ENCODE measurements around the gene IARS1.

GRCh38 chr9:92295240-92295790 is 1.8 kb upstream of the IARS1 start:
- TF ChIP-seq EGR1 (IDR thresholded peaks at IDR 0.05) (no peak), RAD21 (IDR thresholded peaks at IDR 0.05; ENCODE audit: low read depth) (no peak), EP300 (IDR thresholded peaks at IDR 0.05; ENCODE audit: borderline replicate concordance) (no peak), CEBPB (IDR thresholded peaks at IDR 0.05) (no peak), FOXM1 (IDR thresholded peaks at IDR 0.05; ENCODE audit: borderline replicate concordance, low read depth) (no peak), MAX (IDR thresholded peaks at IDR 0.05) (no peak), TEAD4 (IDR thresholded peaks at IDR 0.05) (no peak), CREB1 (IDR thresholded peaks at IDR 0.05; ENCODE audit: low read depth) (no peak), YY1 (IDR thresholded peaks at IDR 0.05; ENCODE audit: low read depth) (no peak), TAF1 (IDR thresholded peaks at IDR 0.05; ENCODE audit: low read depth) (no peak), ZBTB7A (IDR thresholded peaks at IDR 0.05; ENCODE audit: low read depth) (no peak)
- TF ChIP-seq, protein P1, sequence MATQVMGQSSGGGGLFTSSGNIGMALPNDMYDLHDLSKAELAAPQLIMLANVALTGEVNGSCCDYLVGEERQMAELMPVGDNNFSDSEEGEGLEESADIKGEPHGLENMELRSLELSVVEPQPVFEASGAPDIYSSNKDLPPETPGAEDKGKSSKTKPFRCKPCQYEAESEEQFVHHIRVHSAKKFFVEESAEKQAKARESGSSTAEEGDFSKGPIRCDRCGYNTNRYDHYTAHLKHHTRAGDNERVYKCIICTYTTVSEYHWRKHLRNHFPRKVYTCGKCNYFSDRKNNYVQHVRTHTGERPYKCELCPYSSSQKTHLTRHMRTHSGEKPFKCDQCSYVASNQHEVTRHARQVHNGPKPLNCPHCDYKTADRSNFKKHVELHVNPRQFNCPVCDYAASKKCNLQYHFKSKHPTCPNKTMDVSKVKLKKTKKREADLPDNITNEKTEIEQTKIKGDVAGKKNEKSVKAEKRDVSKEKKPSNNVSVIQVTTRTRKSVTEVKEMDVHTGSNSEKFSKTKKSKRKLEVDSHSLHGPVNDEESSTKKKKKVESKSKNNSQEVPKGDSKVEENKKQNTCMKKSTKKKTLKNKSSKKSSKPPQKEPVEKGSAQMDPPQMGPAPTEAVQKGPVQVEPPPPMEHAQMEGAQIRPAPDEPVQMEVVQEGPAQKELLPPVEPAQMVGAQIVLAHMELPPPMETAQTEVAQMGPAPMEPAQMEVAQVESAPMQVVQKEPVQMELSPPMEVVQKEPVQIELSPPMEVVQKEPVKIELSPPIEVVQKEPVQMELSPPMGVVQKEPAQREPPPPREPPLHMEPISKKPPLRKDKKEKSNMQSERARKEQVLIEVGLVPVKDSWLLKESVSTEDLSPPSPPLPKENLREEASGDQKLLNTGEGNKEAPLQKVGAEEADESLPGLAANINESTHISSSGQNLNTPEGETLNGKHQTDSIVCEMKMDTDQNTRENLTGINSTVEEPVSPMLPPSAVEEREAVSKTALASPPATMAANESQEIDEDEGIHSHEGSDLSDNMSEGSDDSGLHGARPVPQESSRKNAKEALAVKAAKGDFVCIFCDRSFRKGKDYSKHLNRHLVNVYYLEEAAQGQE (IDR thresholded peaks at IDR 0.05; ENCODE audit: low read depth): no peak
